Activated CD8-positive, alpha-beta memory T cell treated with anti-CD3 and anti-CD28 coated beads, Interleukin-2, amount 50 U/mL, for 24 hours (primary cell): ENCODE results near the gene PAFAH2.
"Not testable (repeated sequence)": the region's sequence is repeated elsewhere in the genome, so short reads cannot be mapped to it uniquely, and the experiment has no call there.

Experiments
- DNase-seq: peaks from one replicate; pipeline ENCODE4 v3.0.0-alpha.2; 2020; ENCODE audit errors: extremely low read depth

The PAFAH2 gene

DNA sequence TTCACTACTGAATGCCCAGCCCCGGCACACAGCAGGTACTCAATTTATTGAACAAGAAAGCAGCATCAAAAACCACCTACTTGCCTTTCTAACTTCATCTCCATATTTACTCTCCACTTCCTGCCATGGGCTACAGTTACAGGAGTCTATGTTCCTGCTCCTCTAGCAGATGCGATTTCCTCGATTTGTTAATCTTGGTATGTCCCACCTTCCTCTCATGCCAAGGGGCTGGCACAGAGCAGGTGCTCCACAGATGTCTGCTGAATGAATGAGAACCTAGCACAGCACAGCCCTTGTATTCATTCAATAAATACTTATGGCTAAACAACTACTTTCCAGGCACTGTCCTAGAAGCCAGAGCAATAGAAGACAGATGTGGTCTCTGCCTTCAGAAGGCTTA lies 12.2 kb downstream of the PAFAH2 start:
- no peak for DNase-seq

DNA sequence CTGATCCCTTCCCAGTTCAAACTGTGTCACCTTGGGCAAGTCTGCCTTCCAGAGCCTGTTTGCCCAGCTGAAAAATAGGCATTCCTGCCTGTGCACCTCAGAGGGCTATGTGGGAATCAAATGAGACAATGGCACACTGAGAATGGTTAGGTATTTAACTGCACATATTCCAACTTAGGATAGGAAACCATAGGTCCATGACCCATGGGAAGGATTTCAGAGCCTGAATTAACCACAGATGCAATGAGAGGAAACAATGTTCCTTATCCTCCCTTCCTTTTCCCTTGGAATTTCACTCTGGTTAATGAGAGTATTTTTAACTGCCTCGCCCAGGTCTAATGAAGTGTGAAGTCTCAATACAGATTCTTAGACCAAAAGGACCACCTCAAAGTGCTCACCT lies 12.7 kb downstream of the PAFAH2 start:
- no peak for DNase-seq

DNA sequence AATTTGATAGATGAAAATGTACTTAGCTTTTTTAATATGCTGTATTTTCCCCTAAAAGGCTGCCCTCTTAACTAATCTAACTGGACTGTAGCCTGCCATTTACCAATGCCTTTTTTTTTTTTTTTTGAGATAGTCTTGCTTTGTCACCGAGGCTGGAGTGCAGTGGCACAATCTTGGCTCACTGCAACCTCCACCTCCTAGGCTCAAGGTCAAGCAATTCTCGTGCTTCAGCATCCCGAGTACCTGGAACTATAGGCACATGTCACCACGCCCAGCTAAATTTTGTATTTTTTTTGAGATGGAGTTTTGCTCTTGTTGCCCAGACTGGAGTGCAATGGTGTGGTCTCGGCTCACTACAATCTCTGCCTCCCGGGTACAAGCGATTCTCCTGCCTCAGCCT lies 18.7 kb downstream of the PAFAH2 start:
- DNase-seq = no peak

DNA sequence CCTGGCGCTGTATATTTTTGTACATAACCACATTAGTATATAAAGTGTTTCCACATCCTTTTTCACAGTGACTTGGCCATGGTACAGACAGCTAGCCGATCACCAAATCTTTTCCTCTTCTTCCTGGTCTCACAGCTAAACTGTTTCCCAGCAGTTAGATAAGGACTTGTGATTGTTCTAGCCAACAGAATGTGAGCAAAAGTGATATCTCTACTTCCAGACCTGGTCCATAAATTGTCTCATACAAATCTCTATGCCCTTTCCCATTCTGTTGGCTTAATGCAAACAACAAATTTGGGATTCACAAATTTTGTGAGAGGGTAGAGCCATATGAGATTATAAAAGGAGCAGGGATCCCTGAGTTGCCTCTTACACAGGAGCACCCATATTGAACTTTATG lies 19.5 kb downstream of the PAFAH2 start:
- no peak for DNase-seq

DNA sequence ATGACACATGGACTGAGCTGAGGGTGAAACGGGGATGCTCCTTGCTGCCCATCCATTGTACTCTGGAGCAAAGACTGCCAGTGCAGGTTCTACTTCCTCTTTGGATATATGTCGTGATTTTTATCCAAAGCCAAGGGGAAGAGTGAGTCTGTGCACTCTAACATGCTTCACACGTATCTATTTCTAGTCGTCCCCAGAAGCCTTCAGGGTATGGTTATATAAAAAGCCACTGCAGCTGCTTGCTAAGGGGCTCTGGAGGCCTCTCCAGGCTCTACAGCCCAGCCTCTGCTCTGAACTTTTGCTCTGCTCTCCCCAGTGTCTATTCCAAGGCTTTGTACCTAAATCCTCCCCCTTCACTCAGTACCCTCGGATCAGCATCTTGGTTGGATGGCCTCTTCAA lies 20.1 kb downstream of the PAFAH2 start:
- no peak for DNase-seq

DNA sequence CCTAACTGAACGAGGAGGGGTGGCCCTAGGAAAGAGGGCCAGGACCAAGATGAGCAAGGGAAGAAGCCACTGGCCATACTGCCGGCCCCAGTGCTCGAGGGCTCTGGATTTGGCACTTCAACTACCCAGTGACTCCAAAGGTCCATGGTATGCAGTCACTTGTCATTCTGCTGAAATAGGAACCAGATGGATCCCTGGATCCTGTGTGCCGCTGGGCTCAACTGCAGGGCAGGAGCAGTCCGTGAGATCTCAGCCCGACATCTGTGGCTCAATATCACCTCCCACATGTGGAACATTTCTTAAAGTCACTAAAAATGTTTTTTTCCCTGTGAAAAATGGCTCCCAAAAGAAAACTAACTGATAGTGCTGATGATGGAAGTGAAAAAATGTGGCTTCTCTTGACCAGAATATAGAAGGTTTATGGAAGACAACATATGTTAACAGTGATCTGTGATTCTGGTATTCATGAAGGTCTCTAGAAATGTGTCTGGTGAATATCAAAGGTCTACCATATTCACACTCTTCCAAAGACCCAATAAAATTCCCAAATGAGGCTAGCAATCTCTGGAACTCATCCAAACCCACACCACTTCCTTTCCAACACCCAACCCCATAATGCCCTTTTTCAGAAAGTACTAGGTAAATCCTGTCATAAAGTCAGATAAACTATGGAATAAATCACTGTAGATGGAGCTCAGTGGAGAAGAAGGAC lies 24.1 kb downstream of the PAFAH2 start:
- no peak for DNase-seq

DNA sequence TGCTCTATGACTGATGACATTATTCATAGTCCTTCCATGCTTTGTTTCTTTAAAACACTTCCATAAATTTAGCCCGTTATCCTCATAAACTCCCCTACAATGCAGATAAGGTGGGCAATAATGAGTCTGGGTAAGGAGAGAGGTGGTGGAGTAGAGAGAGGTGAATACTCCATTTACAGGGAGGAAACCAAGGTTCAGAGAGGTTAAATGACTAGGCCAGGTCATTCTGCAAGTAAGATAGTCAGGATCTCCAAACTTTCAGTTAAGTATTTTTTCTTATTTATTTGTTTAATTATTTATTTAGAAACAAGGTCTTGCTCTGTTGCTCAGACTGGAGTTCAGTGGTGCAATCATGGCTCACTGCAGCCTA lies 26.1 kb downstream of the PAFAH2 start:
- DNase-seq = no peak

DNA sequence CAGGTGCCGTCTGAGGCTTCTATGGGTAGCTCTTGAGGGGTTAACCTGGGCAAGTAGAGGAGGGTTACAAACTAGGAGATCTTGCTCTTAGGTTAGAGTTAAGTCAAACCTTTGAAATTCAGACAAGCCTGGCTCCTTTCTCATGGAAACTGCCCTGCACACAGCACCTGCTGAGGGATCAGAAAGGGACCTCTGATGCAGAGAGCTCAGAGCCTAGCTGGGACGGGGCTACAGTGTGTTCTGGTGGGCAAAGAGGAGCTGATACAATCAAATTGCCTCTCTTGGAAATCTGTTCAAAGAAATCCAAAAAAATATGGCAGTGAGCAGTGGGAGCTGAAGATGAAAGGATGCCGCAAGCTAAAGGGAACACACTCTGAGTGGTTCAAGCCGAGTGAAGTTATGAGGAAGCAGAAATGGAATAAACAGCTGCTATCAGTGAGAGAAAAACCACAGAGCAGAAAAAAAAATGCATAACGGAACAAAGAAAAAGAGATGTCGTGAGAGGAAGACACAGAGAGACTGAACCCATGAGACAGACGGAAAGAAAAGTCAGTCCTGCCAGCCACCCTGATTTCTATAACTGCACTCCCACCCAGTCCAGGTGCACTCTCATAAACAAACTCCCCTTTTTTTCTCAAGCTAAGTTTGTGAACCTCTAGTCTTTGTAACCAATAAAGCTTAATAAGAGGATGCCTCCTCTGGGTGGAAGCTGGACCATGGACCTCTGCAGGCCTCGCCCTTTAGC lies 26.6 kb downstream of the PAFAH2 start:
- no peak for DNase-seq

DNA sequence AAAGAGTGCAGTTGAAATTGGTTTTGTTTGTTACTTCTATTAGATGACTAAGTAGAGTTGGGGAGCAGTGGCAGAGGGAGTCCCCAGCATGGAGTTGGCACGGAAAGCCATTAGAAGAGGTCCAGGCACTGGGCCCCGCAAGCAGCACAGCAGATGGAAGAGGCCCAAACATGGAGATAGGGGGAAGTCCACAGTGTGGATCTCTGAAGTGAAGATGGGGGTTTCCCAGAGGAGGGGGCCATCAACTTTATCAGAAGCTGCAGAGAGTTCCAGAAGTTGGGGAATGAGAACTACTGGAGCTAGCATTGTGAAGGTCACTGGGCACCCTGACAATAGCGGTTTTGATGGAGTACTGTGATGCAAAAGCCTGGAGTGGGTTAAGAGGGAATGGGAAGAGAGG lies 30.6 kb downstream of the PAFAH2 start:
- DNase-seq = no peak

DNA sequence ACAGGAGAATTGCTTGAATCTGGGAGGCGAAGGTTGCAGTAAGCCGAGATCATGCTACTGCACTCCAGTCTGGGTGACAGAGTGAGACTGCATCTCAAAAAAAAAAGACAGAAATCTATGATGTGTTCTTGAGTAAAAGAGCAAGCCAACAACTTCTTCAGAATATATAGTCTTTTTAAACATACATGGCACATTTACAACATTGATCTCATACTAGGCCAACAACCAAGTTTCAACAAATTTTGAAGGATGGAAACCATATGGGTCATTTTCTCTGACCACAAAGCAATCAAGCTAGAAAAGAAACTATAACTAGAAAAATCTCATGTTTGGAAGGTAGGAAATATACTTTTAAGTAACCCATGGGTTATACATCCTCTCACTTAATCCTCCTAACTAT lies 38.3 kb downstream of the PAFAH2 start:
- DNase-seq = no peak

DNA sequence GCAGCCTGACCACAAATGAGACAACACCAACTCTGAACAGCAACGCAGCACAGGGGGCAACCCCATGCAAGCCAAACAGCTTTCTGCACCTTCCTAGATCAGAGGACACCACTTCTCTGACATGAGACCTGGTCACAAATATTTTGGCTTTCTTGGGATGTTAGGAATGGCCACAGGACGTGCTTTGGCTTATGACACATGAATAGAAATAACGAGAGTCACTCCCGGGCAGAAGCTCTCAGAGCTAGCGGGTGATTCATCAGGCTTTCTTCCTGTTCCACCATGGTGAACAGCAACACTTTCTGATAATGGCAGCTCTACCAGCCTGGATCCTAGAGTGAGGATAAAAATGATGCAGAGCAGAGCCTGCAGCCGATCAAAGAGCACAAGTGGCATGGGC lies 39.4 kb downstream of the PAFAH2 start:
- no peak for DNase-seq

DNA sequence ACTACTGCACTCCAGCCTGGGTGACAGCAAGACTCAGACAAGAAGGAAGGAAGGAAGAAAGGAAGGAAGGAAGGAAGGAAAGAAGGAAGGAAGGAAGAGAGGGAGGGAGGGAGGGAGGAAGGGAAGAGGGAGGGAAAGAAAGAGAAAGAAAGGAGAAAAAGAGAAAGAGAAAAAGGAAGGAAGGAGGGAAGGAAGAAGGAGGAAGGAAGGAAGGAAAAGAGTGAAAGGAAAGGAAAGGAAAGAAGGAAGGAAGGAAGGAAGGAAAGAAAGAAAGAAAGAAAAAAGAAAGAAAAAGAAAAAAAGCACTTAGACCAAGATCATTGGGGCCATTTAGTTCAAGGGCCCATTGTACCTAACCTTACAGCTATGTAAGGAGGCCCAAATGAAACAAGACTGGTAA lies 42.3 kb downstream of the PAFAH2 start:
- no peak for DNase-seq

DNA sequence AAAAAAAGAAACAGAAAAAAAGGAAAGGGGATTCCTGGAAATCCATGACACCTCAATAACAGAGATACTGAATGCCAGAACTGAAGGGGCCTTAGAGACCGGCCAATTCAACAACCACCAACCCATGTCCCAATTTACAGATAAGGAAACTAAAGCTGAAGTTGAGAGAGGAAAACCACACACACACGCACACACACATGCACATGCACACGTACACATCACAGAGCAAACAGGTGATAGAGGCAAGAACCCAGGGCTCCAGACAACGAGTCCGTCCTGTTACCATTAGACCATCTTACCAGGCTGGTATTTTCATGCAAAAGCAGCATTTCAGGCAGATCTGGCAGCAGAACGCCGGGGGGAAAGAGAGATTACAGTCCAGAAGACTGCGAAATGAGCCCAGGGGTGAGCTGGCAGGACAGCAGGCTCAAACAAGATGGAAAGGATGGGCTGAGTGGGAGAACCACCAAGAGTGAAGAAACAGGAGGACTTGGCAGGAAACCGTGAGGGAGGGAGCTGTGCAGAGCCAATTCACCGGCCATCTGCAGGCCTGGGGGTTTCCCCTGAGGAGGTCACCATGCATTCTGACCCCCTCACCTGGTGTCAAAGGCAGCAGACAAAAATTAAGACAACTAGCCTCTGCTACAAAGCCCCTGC lies 43.5 kb downstream of the PAFAH2 start:
- DNase-seq = no peak

DNA sequence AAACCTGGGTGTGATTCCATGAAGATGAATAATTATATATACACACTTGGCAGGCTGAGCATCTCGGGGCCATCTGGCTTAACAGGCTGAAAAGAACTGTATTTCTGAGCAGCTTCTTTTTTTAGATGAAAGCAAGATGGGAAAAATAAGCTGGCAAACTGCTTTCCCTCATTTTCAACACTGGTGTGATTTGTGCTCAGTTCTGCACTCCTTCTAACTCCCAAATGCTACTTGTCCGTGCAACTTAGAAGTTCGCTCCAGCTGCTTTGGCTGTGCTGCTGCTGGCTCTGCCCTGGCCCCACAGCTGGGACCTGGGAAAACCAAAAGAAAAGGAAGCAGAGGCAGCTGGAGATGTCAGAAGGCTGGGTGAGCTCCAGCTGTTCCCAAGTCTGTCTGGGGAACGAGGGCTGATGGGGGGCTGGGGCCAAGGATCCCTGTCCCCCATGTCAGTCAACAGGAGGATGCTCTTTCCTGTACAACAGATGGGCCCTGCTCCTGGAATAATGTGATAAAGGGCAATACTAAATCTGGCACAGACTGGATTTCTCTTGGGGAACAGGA lies 44.9 kb downstream of the PAFAH2 start:
- DNase-seq = no peak

DNA sequence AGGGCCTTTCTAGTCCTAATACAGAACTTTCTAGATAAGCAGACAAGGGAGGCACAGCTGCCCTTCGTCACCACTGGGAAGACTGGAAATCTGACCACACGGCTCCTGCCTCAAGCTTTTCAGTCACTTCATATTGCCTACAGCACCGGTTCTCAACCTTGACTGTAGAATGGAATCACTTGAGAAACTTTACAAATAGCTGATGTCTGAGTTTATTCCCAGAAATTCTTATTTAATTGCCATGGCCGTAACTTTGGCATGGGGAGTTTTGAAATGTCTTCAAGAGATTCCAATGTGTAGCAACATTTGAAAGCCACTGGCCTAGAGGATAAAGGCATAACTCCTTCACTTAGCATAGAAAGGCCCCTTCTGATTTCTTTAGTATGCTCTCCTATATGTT lies 49.2 kb downstream of the PAFAH2 start:
- no peak for DNase-seq

DNA sequence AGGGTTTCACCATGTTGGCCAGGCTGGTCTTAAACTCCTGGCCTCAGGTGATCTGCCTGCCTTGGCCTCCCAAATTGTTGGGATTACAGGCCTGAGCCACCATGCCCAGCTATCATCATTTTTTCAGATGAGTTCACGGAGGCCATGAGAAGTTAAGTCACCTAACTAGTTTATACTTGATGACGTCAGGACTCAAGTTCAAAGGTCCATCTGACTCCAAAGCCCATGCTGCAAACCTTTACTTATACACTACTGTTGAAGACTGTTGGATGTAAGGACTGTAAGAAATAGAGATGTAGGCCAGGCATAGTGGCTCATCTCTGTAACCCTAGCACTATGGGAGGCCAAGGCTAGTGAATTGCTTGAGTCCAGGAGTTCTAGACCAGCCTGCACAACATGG lies 50.8 kb downstream of the PAFAH2 start:
- no peak for DNase-seq

DNA sequence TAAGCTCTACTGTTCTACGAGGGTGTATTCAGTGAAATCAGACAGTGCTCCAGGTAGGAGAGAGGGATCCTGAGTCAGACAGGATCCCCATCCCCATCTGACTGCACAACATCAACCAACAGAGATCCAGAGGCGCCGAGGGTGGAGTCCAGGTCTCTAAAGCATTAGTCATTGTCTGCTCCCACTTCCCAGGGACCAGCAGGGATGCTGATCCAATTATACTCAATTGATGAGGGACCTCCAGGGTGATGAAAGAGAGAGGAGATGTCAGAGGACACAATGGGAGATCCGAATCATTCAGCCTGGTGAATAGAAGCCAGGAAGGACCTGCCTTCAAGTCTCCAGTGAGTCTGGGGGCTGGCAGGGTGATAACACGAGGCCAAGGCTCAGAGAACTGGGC lies 52.1 kb downstream of the PAFAH2 start:
- no peak for DNase-seq

DNA sequence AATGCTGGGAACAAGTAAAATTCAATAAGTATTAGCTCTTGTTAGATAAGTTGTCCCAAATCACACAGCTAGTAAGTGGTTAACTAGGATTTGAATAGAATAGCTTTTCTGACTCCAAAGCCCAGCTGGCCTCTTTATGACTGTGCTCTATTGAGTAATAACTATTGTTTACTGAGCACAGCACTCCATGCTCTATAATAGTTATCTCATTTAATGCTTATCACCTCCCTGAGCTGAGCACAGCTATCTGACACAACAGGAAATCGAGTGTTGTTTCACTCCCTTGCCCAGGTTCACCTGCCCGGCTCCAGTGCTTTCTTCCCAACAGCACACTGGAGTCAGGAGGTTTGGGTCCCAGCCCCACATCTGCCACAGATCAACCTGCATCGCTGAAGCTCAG lies 52.9 kb downstream of the PAFAH2 start:
- DNase-seq = no peak

DNA sequence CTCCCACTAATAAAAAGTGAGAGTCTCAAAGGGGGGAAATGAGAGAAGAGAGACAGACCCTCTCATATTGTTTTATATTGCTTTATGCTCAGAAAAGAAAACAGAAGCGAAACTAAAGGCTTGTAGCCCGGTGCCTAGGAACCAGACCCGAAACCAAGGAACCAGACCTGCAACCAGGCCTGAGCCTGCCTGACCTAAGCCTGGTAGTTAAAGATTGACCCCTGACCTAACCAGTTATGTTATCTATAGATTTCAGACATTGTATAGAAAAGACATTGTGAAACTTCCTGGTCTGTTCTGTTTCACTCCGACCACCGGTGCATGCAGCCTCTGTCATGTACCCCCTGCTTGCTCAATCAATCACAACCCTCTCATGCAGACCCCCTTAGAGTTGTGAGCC lies 54.4 kb downstream of the PAFAH2 start:
- not testable (repeated sequence) for DNase-seq

DNA sequence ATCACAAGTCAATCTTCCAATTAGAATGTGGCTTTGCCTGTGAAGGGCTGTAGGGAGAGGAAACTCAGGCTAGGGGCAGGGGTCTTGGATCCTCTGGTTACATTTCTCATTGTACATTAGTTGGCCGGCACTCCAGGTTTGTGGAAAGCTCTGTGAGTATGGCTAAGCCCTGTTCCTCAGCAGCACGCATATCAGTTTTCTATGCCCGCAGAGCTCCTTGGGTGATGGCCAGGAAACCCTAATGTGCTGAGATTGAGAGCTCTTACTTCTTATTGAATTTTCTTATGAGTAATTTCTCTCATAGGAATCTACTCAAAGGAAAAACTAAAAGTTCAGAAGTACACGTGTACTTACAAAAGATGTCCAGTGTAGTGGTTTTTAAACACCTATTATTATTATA lies 60.9 kb downstream of the PAFAH2 start:
- DNase-seq = no peak

DNA sequence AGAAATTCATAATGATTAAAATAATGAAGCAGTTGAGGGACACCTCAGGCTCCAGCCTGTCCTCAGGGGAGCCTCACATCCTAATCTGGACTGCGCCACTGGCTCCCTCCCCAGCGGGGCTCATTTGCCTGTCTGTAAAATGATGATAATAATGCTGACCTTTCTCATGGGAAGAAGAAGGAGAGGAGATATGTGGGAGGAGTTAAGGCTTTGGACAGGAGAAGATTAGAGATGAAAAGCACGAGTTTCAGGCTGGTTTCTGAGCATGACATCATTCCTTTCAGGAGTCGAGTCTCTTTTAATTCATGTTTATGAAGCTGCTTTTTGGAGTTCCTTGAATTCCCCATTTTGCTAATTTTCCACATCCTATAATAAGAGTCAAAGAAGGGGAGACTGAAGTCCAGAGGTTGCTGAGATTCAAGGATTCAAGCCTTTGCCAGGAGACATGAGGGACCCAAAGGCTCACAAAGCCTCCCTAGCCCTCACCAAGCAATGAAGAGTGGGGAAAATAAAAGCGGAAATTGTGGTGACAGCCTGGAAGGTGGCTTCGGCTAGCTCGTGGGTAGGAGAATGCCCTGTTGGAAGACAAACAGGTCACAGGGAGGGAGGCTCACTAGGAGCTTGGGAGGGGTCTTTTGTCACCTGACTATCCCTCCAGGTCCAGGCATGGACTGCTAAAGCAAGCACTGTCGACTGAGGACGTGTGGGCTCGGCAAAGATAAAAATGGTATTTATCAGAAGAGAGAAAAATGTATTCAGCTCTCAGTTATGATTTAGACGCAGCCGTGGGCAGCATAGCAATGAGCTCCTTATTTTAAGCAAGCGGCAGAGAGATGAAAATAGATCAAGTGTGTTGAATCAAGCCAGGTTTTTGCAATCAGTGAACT lies 64.1 kb downstream of the PAFAH2 start:
- no peak for DNase-seq
